CD4-positive, alpha-beta T cell treated with Interleukin-2 at 100 ng/mL for 4 hours (primary cell): ENCODE results near the gene PLXNB2.
A peak's percentile ranks its signal among the peaks of the same experiment; 100 is the strongest.

Experiments
- DNase-seq: peaks from one replicate; pipeline ENCODE4 v3.0.0-alpha.2; 2020; ENCODE audit warnings: low spot score

PLXNB2 gene

DNA sequence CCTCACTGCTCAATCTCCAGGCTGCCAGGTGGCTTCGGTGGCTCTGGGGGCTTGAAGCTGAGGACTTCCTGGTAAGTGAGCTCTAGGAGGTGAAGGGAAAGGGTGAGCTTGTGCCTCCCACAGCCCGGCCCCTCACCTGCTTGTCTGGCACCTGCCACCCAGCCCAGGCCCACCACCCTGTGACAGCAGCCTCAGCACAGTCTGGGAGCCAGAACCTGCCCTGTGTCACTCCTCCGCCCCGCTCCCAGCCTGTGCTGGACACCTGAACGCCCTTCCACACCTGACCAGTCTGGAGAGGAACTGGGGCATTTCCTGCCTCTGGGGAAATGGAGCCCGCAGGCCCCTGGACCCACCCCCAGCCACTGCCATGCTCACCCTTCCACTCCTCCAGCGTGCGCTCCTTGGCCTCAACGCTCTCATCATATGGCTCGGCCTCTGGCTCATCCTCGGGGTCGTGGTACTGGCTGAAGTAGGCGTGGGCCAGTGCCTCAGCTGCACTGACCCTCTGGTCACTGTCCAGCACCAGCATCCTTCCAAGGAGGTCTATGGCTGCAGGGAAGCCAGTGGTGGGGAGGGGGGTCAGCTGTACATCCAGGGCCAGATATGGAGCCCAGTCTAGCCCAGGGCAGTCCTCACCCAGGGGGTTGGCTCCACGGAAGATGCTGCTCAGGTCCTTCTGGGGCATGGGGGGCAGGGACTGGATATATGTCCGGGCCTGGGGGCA, 42.3 kb downstream of the PLXNB2 start:
- no peak for DNase-seq

DNA sequence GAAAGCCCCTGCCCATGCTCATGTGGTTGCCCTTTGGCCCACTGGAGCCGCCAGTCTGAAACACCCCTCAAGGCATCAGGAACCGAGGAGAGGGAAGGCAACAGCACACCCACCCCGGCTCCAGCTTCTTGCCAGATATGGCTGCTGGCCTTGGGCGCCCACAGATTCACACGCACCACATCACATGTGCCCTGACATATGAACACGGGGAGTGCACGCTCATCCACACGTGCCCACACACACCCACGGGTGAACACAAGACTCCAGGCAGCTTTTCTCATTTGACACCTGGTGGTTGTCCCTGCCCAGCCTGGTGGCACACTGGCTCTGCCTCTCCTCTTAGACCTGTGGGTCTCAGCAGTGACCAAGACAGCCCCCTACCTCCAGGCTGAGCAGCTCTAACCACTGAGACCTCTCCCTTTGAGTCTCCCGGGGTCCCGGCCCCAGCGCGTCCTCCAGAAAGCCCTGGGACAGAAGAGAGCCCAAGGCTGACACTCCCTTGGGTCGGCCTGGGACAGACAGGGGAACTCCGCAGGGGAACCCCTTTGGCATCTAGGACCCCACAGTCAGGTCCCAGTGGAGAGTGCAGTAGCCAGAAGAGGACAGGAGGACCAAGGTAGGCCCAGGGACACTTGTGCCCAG, 43.2 kb downstream of the PLXNB2 start:
- no peak for DNase-seq

DNA sequence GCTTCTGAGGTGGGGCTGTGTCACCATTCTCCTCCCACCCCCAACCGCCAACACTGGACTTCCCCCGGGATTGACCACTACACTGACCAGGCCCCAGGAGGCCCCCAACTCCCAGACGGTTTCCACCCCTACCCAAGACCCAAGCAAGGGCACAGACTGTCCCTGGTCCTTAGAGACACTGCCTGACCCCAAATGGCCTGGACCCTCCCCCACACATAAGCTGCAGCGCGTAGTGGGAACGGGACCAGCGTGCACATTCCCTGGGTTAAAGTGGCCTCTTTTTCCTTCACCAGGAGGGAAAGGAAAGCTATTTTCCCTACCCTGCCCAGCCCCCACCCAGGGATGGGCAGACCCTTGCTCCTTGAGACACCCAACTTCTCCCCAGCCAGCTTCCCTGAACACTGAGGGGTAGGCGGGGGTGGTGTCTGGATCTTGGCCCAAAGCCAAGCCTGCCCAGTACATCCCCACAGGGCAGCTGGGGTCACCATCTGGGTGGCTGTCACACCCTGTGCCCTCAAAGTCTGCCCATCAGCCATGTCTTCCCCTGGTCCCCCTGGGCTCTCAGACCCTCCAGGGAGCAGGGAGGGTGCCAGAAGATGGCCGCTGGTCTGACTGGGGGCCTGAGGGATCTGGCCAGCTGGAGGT, 44.4 kb downstream of the PLXNB2 start:
- no peak for DNase-seq

DNA sequence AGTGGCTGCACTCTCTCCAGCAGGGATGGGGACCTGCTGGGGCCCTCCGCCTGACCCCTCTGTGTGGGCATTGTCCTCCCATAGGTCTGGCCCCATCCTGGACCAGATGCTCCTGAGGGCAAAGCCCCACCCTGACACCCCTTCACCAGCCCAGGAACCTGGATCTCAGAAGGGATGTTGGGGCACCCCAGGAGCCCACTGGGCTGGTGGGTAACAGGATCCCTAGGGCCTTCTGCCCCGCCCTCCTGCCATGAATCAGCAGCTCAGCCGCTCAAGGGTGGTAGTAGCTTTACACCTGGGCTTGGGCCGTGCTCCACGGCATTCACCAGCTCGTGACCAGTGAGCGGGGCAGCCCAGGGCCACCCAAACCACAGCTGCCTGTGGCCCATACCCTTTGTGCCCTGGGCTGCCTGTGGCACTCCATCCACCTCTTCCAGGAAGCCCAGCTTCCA, 45.0 kb downstream of the PLXNB2 start:
- DNase-seq, result no peak

DNA sequence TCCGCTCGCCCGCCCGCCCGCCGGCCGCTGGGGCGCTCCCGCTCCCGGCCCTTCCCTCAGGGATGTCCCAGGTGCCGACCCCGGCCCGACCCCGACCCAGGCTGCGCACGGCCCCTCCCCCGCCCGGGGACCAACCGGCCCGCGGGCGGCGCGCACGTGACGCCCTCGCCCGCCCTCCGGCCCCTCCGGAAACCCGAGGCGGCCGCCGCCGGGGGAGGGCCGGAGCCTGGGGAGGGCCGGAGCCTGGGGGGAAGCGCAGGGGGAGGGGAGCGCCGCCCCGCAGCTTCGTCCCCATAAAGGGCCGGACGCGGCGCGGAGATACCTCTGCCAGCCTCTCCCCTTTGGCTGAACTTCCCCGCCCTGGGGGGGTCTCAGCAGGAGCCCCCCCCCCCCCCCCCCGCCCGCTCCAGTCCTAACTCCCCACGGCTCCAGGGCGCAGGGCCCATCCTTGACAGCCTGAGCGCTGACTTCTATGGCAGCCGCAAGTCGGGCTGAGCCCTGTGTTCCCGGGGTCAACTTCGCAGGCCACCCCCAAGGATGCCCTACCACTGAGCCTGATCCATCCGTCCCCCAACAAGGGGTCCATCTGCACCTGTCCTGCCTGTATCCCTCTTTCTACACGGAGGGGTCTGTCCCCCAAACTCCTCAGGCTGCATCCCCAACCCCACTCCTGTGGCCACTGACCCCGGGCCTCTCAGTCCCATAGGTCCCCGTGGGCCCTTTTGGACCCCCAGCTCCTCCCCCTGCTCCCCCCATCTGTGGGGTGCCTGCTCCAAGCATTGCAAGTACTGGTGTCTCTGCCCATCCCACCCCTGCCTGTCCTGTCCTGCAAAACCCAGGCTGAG, 45.6 kb downstream of the PLXNB2 start, which contains the start of gene MAPK12:
Gene MAPK12 (minus strand): TSS at position 69 of the 845 bp plus-strand sequence. CDS start 174 bp downstream, outside the sequence.
- DNase-seq, result no peak

DNA sequence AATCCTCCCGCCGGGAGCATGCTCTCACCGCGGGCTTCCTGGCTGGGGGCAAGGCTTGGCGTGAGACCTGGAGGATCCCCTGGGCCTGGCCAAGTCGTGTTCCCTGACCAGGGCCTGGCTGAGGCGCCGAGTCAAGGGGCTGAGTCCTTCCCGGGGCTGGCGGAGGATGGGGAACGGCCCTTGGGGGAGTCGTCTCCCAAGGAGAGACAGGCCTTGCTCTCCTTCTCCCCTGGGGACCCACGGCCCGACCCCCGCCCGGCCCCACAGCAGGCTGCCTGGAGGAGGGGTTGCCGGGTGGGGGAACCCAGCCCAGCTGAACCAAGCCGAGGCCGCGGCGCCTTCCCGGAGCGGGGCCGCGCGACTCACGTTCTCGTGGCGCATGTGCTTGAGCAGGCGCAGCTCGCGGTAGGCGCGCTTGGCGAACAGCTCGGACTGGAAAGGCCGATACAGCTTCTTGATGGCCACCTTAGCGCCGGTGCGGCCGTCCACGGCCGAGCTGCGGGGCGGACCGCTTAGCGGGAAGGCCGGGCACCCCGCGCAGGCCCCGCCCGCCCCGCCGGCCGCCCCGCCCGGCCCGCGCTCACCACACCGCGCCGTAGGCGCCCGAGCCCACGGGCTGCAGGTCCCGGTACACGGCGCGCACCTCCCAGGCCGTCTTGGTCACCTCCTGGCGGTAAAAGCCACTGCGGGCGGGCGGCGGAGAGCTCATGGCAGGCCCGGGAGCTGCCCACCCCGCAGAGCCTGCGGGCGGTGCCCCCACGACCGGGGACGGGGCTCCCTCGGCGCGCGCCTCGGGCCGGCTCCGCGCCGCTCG, 46.4 kb downstream of the PLXNB2 start:
- DNase-seq, result no peak

DNA sequence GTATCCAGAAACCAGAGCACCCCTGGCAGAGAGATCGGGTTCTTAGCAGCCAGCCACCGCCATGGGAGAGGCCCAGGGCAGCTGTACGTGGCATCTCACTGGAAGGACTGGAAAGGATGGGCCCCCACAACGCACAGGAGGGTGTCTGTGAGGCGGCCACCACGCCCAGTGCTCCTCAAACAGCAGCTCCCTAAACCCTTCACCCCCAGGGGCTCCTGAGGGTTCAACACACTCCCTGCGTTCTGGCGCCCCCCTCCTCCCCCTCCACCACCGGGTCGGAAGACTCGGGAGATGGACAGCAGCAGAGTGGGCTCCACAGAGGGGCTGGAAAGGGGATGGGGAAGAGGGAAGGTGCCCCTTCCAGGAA, 47.0 kb downstream of the PLXNB2 start:
- no peak for DNase-seq

DNA sequence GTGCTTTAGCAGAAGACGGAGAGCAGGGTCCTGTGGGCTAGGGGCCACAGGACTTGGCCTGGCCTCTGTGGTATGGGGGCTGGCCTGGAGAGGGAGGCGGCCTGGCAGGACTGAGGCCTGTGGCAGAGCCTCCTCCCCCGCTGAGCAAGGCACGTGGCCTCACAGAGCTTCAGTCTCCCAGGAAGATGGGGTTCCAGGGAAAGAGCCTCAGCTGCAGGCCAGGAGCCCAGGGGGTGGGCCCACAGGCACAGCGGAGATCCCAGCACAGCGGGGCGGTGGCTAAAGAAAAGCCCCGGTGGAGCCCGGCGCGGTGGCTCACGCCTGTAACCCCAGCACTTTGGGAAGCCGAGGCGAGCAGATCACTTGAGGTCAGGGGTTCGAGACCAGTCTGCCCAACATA, 48.1 kb downstream of the PLXNB2 start:
- no peak for DNase-seq

DNA sequence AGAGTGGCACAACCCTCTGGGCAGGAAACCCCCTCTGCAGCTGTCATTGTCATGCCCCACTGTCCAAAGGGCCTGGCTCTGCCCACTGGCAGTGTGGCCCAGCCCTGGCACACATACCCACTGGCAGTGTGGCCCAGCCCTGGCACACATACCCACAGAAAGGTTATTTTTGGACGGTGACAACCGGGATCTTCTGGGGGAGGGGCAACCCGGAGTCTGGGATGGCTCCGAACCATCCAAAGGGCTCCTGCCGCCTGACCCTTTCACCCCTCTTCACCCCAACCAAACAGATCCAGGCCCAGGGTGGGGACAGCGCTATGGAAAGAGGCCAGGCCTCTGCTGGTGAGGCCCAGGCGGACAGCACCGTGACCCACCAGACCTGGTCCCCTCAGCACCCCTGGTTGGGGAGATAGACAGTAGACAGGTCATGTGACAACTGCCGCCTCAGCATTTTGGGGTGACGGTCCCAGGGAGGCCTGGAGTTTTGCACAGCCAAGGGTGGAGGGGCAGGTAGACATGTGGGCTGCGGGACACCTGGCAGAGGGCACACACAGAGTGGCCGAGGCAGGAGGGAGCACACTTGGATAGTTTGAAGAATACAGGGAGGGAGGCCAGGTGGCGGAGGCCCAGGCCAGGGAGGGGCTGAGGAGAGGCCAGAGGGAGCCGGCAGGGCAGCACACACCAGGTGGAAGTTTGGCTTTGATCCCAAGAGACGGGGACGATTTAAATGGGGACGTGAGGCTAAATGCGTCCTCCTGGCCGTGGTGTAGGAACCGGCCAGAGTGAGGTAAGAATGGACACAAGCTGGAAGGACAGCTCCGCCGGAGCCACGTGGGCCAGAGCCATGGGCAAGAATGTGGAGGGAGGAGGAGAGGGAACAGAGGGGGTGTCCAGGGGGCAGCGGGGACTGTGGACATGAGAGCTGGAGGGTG, 48.8 kb downstream of the PLXNB2 start:
- DNase-seq, result no peak

DNA sequence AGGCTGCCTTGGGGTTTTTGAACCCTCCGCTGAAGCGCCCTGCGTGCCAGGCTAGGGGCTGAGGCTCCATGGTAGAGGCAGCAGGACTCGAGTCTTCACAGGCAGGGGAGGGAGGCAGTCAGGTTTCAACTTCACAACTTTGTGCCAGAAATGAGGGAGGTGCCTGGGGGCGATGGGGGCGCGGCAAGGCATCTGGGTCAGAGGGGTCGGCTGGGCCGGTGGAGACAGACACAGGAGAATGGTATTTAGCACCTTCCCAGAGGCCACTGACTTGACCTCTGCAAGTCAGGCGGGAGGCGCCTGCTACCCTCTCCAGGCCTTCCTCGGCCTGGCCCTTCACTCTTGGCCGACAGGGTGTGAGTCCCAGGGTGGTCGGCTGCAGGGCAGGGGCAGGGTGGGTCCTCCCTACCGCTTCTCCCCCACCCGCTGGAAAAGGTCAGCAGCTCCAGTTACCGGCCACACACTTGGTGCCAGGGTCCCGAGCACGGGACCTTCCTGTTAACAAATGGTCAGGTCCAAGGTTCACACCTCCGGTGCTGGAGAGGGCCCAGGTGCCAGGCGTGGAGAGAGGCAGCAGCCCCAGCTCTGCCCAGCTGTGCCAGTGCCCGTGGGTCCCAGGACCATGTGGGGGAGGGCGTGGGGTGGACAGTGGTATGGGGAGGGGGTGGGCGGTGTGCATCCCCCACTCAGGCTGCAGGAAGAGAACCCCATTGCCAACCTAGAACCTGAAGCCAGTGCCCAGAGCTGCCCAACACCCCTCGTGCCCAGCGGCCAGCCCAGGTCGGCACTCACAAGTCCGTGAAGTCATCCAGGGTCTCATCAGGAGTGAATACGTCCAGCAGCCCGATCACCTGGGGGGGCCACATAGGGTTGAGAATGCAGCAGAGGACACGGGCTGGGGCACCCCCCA, 49.7 kb downstream of the PLXNB2 start:
- DNase-seq, result no peak

DNA sequence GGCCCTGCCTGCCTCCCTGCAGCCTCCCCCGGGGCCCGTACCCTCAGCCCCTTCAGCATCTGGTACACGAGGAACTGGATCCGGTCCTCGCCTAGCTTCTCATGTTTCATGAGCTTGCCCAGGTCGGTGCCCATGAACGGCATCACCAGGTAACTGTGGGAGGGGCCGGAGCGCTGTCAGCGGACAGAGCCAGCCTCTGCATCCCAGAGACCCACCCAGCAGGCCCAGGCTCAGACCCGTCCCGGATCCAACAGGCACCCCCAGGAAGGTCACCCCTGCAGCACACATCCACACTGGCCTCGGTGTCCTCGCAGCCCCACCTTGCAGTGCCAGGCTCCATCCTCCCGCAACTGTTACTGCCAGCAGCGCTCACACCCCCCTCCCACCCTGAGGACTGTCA, 50.4 kb downstream of the PLXNB2 start:
- no peak for DNase-seq

DNA sequence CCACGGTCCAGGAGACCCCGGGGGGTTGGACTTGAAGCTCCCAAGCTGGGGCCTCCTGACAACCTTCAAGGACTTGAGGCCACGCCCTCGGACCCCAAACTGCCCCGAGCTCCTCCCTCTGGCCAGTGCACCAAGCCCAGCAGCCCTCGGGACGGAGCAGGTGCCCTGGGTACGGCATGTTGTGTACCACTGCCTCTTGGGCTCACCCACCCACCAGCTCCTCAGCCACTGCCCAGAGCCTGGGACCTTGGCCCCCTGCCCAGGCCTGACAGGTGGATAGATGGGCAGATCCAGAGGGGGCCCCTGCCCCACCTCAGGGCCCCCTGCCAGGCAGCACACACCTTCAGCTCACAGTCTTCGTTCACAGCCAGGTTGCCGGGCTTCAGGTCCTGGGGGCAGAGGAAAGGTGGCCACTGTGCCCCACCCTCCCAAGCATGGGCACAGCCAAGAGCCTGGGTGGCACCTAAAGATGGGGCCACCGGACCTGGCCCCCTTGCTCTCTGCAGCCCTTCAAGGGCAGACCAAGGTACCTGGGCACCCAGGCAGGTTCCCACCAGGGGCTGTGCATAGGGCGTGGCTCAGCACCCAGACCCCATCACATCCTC, 51.1 kb downstream of the PLXNB2 start:
- no peak for DNase-seq

DNA sequence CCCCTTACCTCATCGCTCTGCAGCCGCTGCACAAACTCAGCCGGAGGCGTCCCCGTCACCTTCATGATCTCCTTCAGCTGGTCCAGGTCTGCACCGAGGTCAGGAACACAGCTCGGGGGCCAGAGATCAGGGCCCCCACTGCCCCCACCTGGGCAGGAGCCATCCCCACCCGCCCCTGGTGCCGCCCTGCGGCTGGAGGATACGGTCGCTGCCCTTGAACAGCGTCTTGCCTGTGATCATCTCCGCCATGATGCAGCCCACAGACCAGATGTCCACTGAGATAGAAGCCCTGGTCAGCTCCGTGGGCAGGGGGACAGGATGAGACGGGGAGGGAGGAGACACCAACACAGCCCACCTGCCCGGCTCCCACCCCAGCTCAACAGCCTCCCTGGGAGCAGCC, 51.8 kb downstream of the PLXNB2 start:
- no peak for DNase-seq

DNA sequence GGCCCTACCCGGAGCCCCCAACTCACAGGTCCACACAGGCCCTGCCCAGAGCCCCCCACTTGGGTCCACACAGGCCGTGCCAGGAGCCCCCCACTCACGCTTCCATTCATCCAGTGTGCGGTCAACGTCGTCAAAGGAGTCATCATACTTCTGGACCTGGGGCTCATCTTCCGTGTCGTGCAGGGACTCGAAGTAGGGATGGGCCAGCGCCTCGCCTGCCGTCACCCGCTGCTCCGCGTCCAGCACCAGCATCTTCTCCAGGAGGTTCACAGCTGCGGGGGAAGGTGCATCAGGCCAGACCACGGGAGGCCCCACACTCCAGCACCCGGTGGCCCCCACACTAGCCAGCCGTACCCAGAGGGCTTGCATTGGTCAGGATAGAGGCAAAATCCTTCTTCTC, 52.3 kb downstream of the PLXNB2 start:
- no peak for DNase-seq

DNA sequence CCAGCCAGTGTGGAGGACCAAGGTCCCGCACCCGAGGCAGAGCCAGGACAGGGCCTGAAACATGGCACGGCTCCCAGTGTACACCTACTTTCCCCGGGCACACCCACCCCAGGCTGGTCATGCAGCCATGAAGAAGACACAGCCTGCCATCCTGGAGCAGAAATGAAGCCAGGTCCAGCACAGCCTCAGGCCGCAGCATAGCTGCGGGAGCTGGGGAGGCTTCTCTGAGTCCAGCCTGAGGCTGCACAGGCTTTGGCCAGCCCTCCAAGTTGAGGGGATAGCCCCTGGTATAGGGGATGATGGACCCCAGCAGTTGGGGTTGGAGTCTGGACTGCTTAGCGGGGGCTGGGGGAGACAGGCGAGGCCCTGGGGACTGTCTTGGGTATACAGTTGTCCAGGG, 53.5 kb downstream of the PLXNB2 start:
- no peak for DNase-seq

DNA sequence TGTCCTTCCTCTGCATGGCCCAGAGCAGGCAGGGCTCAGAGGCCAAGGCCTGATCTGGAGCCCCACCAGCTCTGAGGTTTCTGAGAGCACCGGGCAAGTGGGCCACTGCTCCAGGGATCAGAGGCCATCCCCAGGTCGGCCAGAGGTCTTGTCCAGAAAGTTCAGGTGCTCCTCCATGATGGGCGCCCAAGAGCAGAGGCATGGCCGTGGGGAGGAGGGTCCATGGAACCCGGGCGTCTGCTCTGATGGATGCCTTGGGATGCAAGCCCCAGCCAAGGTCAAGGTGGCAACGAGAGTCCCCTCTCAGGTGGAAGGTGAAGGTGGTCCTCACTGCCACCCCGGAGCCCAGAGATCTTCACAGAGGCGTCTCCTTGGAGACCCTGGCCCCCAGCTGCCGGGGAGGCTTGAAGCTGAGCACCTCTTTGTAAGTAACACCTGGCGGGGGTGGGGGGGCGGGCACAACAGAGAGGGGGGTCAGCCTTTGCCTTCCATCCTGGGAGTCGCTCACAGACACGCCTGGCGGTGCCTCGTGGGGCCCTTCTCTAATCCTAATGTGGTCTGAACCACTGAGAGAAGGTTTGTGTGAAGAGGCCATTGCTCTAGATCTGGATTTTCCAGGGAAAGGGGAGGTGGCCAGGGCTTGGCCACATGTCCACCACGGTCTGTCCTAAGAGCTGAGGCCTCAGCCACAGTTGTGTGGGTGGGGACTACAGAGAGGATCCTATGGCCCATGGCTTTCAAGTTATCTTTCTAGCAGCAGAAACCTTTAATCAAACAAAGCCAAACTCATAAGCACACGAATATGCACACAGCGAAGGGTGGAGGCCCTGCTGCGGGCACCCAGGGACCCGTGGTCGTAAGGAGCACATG, 54.2 kb downstream of the PLXNB2 start:
- DNase-seq, result no peak

DNA sequence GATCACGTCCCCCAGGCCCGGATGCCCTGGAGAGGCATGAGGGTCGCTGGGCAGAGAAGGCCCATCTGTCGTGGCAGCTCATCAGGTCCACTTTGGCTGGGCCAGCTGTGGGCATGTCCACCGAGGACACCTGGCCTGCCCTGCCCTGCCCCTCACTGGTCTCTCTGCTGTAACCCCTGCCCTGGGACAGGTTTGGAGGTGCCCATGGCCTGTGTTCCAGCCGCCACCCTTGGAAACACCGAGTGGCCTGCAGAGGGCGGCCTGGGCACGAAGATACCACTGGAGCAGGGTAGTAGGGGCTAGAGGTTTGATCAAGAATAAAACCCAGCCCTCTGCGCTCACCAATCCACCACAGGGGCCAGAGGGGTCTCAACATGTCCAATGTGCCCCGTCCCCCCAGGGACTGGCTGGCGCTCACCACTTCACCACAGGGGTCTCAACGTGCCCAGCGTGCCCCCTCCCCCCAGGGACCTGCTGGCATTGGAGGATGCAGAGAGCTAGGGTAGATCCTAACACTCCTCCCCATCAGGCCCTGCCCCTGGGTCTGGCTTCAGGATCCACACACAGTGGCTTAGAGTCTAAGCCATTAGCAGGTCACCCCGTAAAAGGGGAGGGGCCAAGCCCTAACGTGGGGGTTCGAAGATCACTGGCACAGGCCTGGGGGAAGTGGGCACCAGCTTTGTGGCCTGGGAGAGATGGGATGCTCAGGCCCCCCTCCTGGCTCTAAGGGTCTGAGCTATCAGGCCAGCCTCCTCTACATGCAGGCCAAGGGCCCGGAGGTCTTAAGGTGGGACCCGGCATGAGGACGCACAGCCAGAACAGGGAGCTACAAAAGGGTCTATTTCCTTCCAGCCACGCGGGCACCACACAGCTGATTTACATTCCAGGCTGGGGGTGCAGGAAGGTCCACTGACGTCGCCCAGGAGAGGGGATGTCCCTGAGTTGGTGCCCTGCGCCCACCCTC, 55.1 kb downstream of the PLXNB2 start:
- DNase-seq, result peak; percentile 77
